K562 (cell line): ENCODE results near the gene PCDHGA5. TPM values are rescaled to one million over a fixed set of nuclear protein-coding genes. Genes with fewer than 3 reads are reported as not detected.

Source experiments
- ATAC-seq: fragments of 200-7000 bp; cut with Tn5 transposase; 3 replicates; pipeline ENCODE4 v1.9.1; 2020; ENCODE audit warnings: moderate library complexity
- BruUV-seq: library from RNA; stranded (reverse); fragments of 400-500 nt; replicated peaks from 2 replicates; lab custom pipeline; 2021; lab: Mats Ljungman, UMichigan
- CTCF ChIA-PET: fragments of 300-600 bp; formaldehyde crosslinking; extraction: SDS; loops from one replicate; lab custom pipeline; 2021; ENCODE audit warnings: low intra/inter-chr PET ratio; lab: Yijun Ruan, JAX
- POLR2A ChIA-PET: fragments of 300-600, 350-650 bp; sonication (Branson Sonifier 250); formaldehyde crosslinking; extraction: SDS; loops from one replicate; lab custom pipeline; 2021; ENCODE audit warnings: antibody characterized with exemption, inconsistent platforms; lab: Yijun Ruan, JAX
- DNase-seq, 4 experiments: peaks; one replicate each; pipeline versions ENCODE4 v3.0.0 to v3.0.0-alpha.2; 2011 to 2018; ENCODE audit warnings: low spot score in 3 of 4, mixed read lengths in 3 of 4; ENCODE audit errors: extremely low read depth in 1 of 4
- FAIRE-seq: peaks from 2 replicates; lab custom pipeline; 2011; peaks lifted over from hg19 to GRCh38; lab: Jason Lieb, UNC
- H2AFZ ChIP-seq: 2 replicates; pipeline ENCODE4 v1.6.0; 2011; ENCODE audit warnings: low read depth, low read length, control low read depth, inconsistent platforms
- H3K27ac ChIP-seq: fragments of 200-600 bp; 3 replicates; pipeline ENCODE4 v1.8.0; 2011; ENCODE audit warnings: low read depth, mild to moderate bottlenecking, control low read depth, inconsistent platforms, low read length, moderate library complexity, mixed read lengths; ENCODE audit errors: extremely low read depth
- H3K27me3 ChIP-seq, 2 experiments: fragments of 300-600 bp in 1 of 2; 2 replicates in 1 of 2; 3 replicates in 1 of 2; pipeline versions ENCODE4 v1.6.0 to v1.8.0; 2011; ENCODE audit warnings: inconsistent platforms in 2 of 2, low read length in 2 of 2, mild to moderate bottlenecking in 1 of 2, mixed read lengths in 1 of 2, moderate library complexity in 1 of 2; ENCODE audit not compliant: control insufficient read depth in 2 of 2, insufficient read depth in 2 of 2
- H3K36me3 ChIP-seq: fragments of 300-600 bp; 3 replicates; pipeline ENCODE4 v1.8.0; 2011; ENCODE audit warnings: mild to moderate bottlenecking, low read length, inconsistent platforms; ENCODE audit not compliant: control insufficient read depth, insufficient read depth
- H3K4me1 ChIP-seq, 2 experiments: fragments of 200-600 bp in 1 of 2; replicated peaks in 1 of 2; 2 replicates in 1 of 2; 3 replicates in 1 of 2; pipeline versions ENCODE4 v1.5.1 to v1.8.0; 2011; ENCODE audit warnings: inconsistent platforms in 2 of 2, low read length in 2 of 2, mild to moderate bottlenecking in 1 of 2, mixed read lengths in 1 of 2, moderate library complexity in 1 of 2; ENCODE audit not compliant: control insufficient read depth in 2 of 2, insufficient read depth in 2 of 2
- H3K4me2 ChIP-seq: 2 replicates; pipeline ENCODE4 v1.6.1; 2011; ENCODE audit warnings: low read length, control low read depth, inconsistent platforms, mixed read lengths; ENCODE audit not compliant: insufficient read depth
- H3K4me3 ChIP-seq: fragments of 200-600 bp; sonication (generic), shearing (Covaris generic); 2 replicates; pipeline ENCODE4 v1.5.1; 2016; ENCODE audit warnings: control low read depth, inconsistent platforms
- H3K79me2 ChIP-seq: fragments of 200-600 bp; 3 replicates; pipeline ENCODE4 v1.8.0; 2011; ENCODE audit warnings: low read length, inconsistent platforms; ENCODE audit not compliant: control insufficient read depth, insufficient read depth
- H3K9ac ChIP-seq, 2 experiments: 2 replicates each; pipeline versions ENCODE4 v1.6.0 to v1.6.1; 2011; ENCODE audit warnings: low read depth in 2 of 2, low read length in 2 of 2, control low read depth in 1 of 2, inconsistent platforms in 1 of 2, mild to moderate bottlenecking in 1 of 2, mixed read lengths in 1 of 2; ENCODE audit not compliant: insufficient read depth in 1 of 2
- H3K9me1 ChIP-seq: one replicate; pipeline ENCODE4 v1.6.0; 2011; ENCODE audit warnings: inconsistent platforms, mild to moderate bottlenecking, low read length, moderate library complexity; ENCODE audit not compliant: control insufficient read depth, insufficient read depth
- H3K9me3 ChIP-seq: replicated peaks from 2 replicates; pipeline ENCODE4 v1.5.1; 2011; ENCODE audit warnings: low read depth, low read length, inconsistent platforms; ENCODE audit not compliant: control insufficient read depth, insufficient read depth
- H4K20me1 ChIP-seq: replicated peaks from 2 replicates; pipeline ENCODE4 v1.6.1; 2011; ENCODE audit warnings: low read length, inconsistent platforms, mixed read lengths; ENCODE audit not compliant: control insufficient read depth, insufficient read depth
- GTF2A2 ChIP-seq: IDR thresholded peaks from 2 replicates; pipeline ENCODE4 v1.6.1; 2016; ENCODE audit warnings: mild to moderate bottlenecking, missing genetic modification characterization, missing compliant biosample characterization
- HMGN3 ChIP-seq: IDR thresholded peaks from 2 replicates; pipeline ENCODE4 v1.6.1; 2011; ENCODE audit warnings: borderline replicate concordance, low read depth, mild to moderate bottlenecking, mixed read lengths, low read length; ENCODE audit not compliant: insufficient read length; ENCODE audit errors: extremely low read depth
- PHB ChIP-seq: fragments of 250-450 bp; sonication (Bioruptor Pico); IDR thresholded peaks from 2 replicates; pipeline ENCODE4 v1.5.0; 2021
- RERE ChIP-seq: sonication (generic); formaldehyde crosslinking; IDR thresholded peaks from 2 replicates; pipeline ENCODE4 v1.8.0; 2023; ENCODE audit warnings: missing genetic modification reagents, mild to moderate bottlenecking, borderline replicate concordance
- TAF15 ChIP-seq: fragments of 200-400 bp; formaldehyde crosslinking; IDR thresholded peaks from 2 replicates; pipeline ENCODE4 v1.6.1; 2017; ENCODE audit warnings: mild to moderate bottlenecking, low read depth, low read length, moderate library complexity
- TEAD1 ChIP-seq, 2 experiments: fragments of 450-650 bp in 1 of 2; sonication (generic) in 1 of 2; formaldehyde crosslinking; IDR thresholded peaks; 2 replicates each; pipeline versions ENCODE4 v1.4.0 to v1.8.0; 2020 to 2022; ENCODE audit warnings: mild to moderate bottlenecking in 2 of 2, missing genetic modification reagents in 1 of 2
- THAP12 ChIP-seq: fragments of 250-450 bp; sonication (Bioruptor Pico); IDR thresholded peaks from 2 replicates; pipeline ENCODE4 v1.9.0; 2021; ENCODE audit warnings: mild to moderate bottlenecking, inconsistent platforms
- ZNF140 ChIP-seq: fragments of 250-450 bp; sonication (Bioruptor Pico); IDR thresholded peaks from 2 replicates; pipeline ENCODE4 v1.8.0; 2021; ENCODE audit warnings: moderate library complexity, mild to moderate bottlenecking, inconsistent platforms
- ZNF644 ChIP-seq: fragments of 200-800 bp; sonication (Bioruptor generic); IDR thresholded peaks from 2 replicates; pipeline ENCODE4 v1.6.1; 2016; ENCODE audit warnings: low read depth, missing genetic modification characterization, missing compliant biosample characterization
- WGBS: fragments of 100-300 bp; shearing (Covaris generic); methylation state at CpG from one replicate; pipeline ENCODE4 v1.1.6; 2016; ENCODE audit warnings: low coverage, mixed read lengths; ENCODE audit not compliant: insufficient coverage; ENCODE audit errors: missing lambda C conversion rate; 5-methylcytosine and 5-hydroxymethylcytosine counted together
- in situ Hi-C: fragments of 300-500 bp; cut with MboI; formaldehyde crosslinking; loops from 4 replicates; pipeline ENCODE4 v1.15.0; 2018; ENCODE audit warnings: inconsistent platforms, mixed read lengths
- intact Hi-C: fragments of 100-400 bp; cut with micrococcal nuclease; formaldehyde crosslinking; loops from 2 replicates; pipeline ENCODE4 v1.14.2; 2022
- polyA plus RNA-seq, 8 experiments: library from polyadenylated mRNA; depleted of rRNA in 4 of 8; stranded (reverse) in 5 of 8; unstranded in 3 of 8; fragments of >200 nt; fragmentation: Nextera tagmentation in 2 of 8; fragmentation: Illumina TruSeq in 1 of 8; extraction: Ambion mirVana in 2 of 8; extraction: Trizol in 1 of 8; gene quantifications; 2 replicates each; pipeline versions ENCODE4 v1.2.1 to v1.2.3, GENCODE V29; 2011 to 2014; ENCODE audit warnings: inconsistent platforms in 1 of 8, missing spikeins in 1 of 8
- total RNA-seq, 7 experiments: library from RNA; depleted of rRNA in 6 of 7; stranded (reverse); fragments of >200 nt in 6 of 7; fragmentation: Illumina TruSeq in 2 of 7; extraction: Trizol in 2 of 7; gene quantifications; 2 replicates each; pipeline versions ENCODE4 v1.2.1 to v1.2.3, GENCODE V29; 2011 to 2021; ENCODE audit warnings: low replicate concordance in 1 of 7

PCDHGA5 gene
- total and polyA plus RNA-seq, 9 of the 15 experiments (the other 6 are each of a cell fraction or from before 2014, with no cell fraction given), result 0.01 to 0.18 (median 0.12) TPM; not detected in 1

- H3K79me2 ChIP-seq, result no peaks in the 10 kb centered on the region
- BruUV-seq, result no TSS peak
- 1% methylated on average over 20 of the region's 22 CpGs for WGBS
- H3K4me3 ChIP-seq, result no peak overlapping the region
- ATAC-seq (peak; percentile 34; the same call in 1 of the 3 replicates), DNase-seq (no peak), FAIRE-seq (no peak)
- peaks cover 2% of the 10 kb centered on the region; the same call in 1 of the 2 replicates for H3K9me3 ChIP-seq
- H4K20me1 ChIP-seq, result no peaks in the 10 kb centered on the region
- ChIA-PET CTCF (interaction anchor here (2.1 kb wide), 1 partner anchor 161 kb away, joined by 10 read pairs; no protein-coding TSS in a partner anchor), POLR2A (no interaction called here)
- peaks cover 0 to 12% of the 10 kb centered on the region in 2 experiments; a peak in 3 of 5 replicates for H3K4me1 ChIP-seq
- no peak overlapping the region for H3K9ac ChIP-seq
- H3K4me2 ChIP-seq, result no peak overlapping the region
- H3K9me1 ChIP-seq, result no peaks in the 10 kb centered on the region
- in situ Hi-C loops, result no loop called here
- intact Hi-C loops, result no loop called here
- peaks cover 3 to 30% of the 10 kb centered on the region in 2 experiments; a peak in 3 of 5 replicates for H3K27me3 ChIP-seq
- no peak overlapping the region for H3K27ac ChIP-seq
- no peak overlapping the region for H2AFZ ChIP-seq
- H3K36me3 ChIP-seq, result no peaks in the 10 kb centered on the region
- no peak for TF ChIP-seq RERE (CRISPR knock-in tag)
- TF ChIP-seq ZNF644 (tag), result no peak
- TF ChIP-seq TEAD1 (CRISPR knock-in tag; IDR thresholded peaks at IDR 0.05), result no peak
- no peak for TF ChIP-seq GTF2A2 (tag)
- TF ChIP-seq HMGN3, result no peak
- TF ChIP-seq ZNF140 (CRISPR knock-in tag), result no peak
- TF ChIP-seq TAF15, result no peak
- TF ChIP-seq THAP12, result no peak
- no peak for TF ChIP-seq PHB (CRISPR knock-in tag)
Observed at GRCh38 chr5:141403387-141403786, 39.4 kb downstream of the PCDHGA5 start.
